HepG2 (cell line): ENCODE measurements around the gene GALR3. TPM values are rescaled to one million over a fixed set of nuclear protein-coding genes. Genes with fewer than 3 reads are reported as not detected.
A peak's percentile ranks its signal among the peaks of the same experiment; 100 is the strongest.

Source experiments
- ATAC-seq: fragments of 200-7000 bp; cut with Tn5 transposase; 3 replicates; pipeline ENCODE4 v1.9.1; 2020; ENCODE audit warnings: mild to moderate bottlenecking, moderate library complexity
- BruUV-seq: library from RNA; stranded (reverse); fragments of 400-500 nt; replicated peaks from 2 replicates; lab custom pipeline; 2021; lab: Mats Ljungman, UMichigan
- CTCF ChIA-PET: fragments of 300-600 bp; formaldehyde crosslinking; extraction: SDS; loops from one replicate; lab custom pipeline; 2021; ENCODE audit warnings: low total read pairs, inconsistent platforms, low intra/inter-chr PET ratio; lab: Yijun Ruan, JAX
- POLR2A ChIA-PET: fragments of 350-600 bp; sonication (Branson Sonifier 250); formaldehyde crosslinking; loops from one replicate; lab custom pipeline; 2020; ENCODE audit warnings: antibody characterized with exemption, inconsistent platforms; lab: Yijun Ruan, JAX
- DNase-seq: peaks from one replicate; pipeline ENCODE4 v3.0.0-alpha.2; 2015; ENCODE audit warnings: low spot score
- FAIRE-seq: peaks from 3 replicates; lab custom pipeline; 2011; peaks lifted over from hg19 to GRCh38; lab: Jason Lieb, UNC
- H2AFZ ChIP-seq: one replicate; pipeline ENCODE4 v1.6.1; 2011; ENCODE audit warnings: low read length, inconsistent platforms
- H3K27ac ChIP-seq: fragments of 300-600 bp; 3 replicates; pipeline ENCODE4 v1.8.0; 2011; ENCODE audit warnings: mixed run types, mild to moderate bottlenecking, mixed read lengths, low read length, inconsistent platforms; ENCODE audit not compliant: insufficient read depth; ENCODE audit errors: extremely low read length
- H3K27me3 ChIP-seq, 2 experiments: fragments of 200-600 bp in 1 of 2; 2 replicates in 1 of 2; 3 replicates in 1 of 2; pipeline versions ENCODE4 v1.6.0 to v1.8.0; 2011; ENCODE audit warnings: low read length in 2 of 2, mild to moderate bottlenecking in 2 of 2, moderate library complexity in 2 of 2, inconsistent platforms in 1 of 2; ENCODE audit not compliant: insufficient read depth in 2 of 2, control insufficient read depth in 1 of 2
- H3K36me3 ChIP-seq, 2 experiments: fragments of 200-600 bp in 1 of 2; replicated peaks in 1 of 2; 2 replicates in 1 of 2; 3 replicates in 1 of 2; pipeline versions ENCODE4 v1.5.1 to v1.8.0; 2011; ENCODE audit warnings: low read length in 2 of 2, inconsistent platforms in 1 of 2; ENCODE audit not compliant: insufficient read depth in 2 of 2, control insufficient read depth in 1 of 2
- H3K4me1 ChIP-seq: 2 replicates; pipeline ENCODE4 v1.5.1; 2012; ENCODE audit warnings: low read length, inconsistent platforms; ENCODE audit not compliant: insufficient read depth
- H3K4me2 ChIP-seq: 2 replicates; pipeline ENCODE4 v1.6.0; 2011; ENCODE audit warnings: low read depth, low read length, inconsistent platforms
- H3K4me3 ChIP-seq, 3 experiments: fragments of 200-600 bp in 1 of 3; sonication (generic), shearing (Covaris generic) in 1 of 3; replicated peaks in 1 of 3; 2 replicates each; pipeline ENCODE4 v1.5.1; 2011 to 2016; ENCODE audit warnings: low read length in 3 of 3, inconsistent platforms in 2 of 3, low read depth in 2 of 3, mild to moderate bottlenecking in 2 of 3, control low read depth in 1 of 3, mixed read lengths in 1 of 3; ENCODE audit not compliant: insufficient read depth in 1 of 3
- H3K79me2 ChIP-seq: one replicate; pipeline ENCODE4 v1.6.1; 2011; ENCODE audit warnings: low read length, inconsistent platforms; ENCODE audit not compliant: insufficient read depth
- H3K9ac ChIP-seq: 2 replicates; pipeline ENCODE4 v1.6.0; 2011; ENCODE audit warnings: mild to moderate bottlenecking, low read depth, low read length, inconsistent platforms; ENCODE audit not compliant: insufficient read depth
- H3K9me3 ChIP-seq: 2 replicates; pipeline ENCODE4 v1.5.1; 2012; ENCODE audit warnings: mild to moderate bottlenecking, low read length
- H4K20me1 ChIP-seq: 2 replicates; pipeline ENCODE4 v1.6.0; 2011; ENCODE audit warnings: inconsistent platforms, mild to moderate bottlenecking, low read length, moderate library complexity; ENCODE audit not compliant: insufficient read depth
- AGO1 ChIP-seq: fragments of 200-400 bp; formaldehyde crosslinking; IDR thresholded peaks from 2 replicates; pipeline ENCODE4 v1.6.1; 2017; ENCODE audit warnings: mild to moderate bottlenecking, low read depth, low read length, moderate library complexity; ENCODE audit not compliant: poor library complexity, severe bottlenecking
- BCL6 ChIP-seq: IDR thresholded peaks from 2 replicates; pipeline ENCODE4 v1.6.1; 2016; ENCODE audit warnings: missing genetic modification reagents, missing compliant biosample characterization
- HHEX ChIP-seq: IDR thresholded peaks from 2 replicates; pipeline ENCODE4 v1.6.1; 2016; ENCODE audit warnings: control low read depth
- KAT2B ChIP-seq: fragments of 150-350 bp; IDR thresholded peaks from 2 replicates; pipeline ENCODE4 v1.6.1; 2014; ENCODE audit warnings: low read depth, low read length, borderline replicate concordance
- RBM22 ChIP-seq: fragments of 200-400 bp; formaldehyde crosslinking; optimal IDR thresholded peaks from 2 replicates; pipeline ENCODE3; 2017; ENCODE audit warnings: mild to moderate bottlenecking, low read length, moderate library complexity
- RFX3 ChIP-seq: IDR thresholded peaks from 2 replicates; pipeline ENCODE4 v1.6.1; 2016; ENCODE audit warnings: missing biosample characterization, missing genetic modification reagents
- SIX1 ChIP-seq: sonication (generic); formaldehyde crosslinking; IDR thresholded peaks from 2 replicates; pipeline ENCODE4 v1.4.0; 2020; ENCODE audit warnings: missing genetic modification reagents, borderline replicate concordance
- THAP7 ChIP-seq: sonication (generic); formaldehyde crosslinking; IDR thresholded peaks from 2 replicates; pipeline ENCODE4 v1.8.1; 2023; ENCODE audit warnings: mild to moderate bottlenecking, missing genetic modification reagents
- UBTF ChIP-seq: sonication (generic); formaldehyde crosslinking; IDR thresholded peaks from 2 replicates; pipeline ENCODE4 v1.4.0; 2020; ENCODE audit warnings: mild to moderate bottlenecking, missing genetic modification reagents
- ZBTB8A ChIP-seq: sonication (generic); formaldehyde crosslinking; IDR thresholded peaks from 2 replicates; pipeline ENCODE4 v1.4.0; 2020; ENCODE audit warnings: mild to moderate bottlenecking, low read depth, missing genetic modification reagents, borderline replicate concordance
- ZFP62 ChIP-seq: sonication (generic); formaldehyde crosslinking; IDR thresholded peaks from 2 replicates; pipeline ENCODE4 v1.4.0; 2020; ENCODE audit warnings: missing genetic modification reagents
- ZNF331 ChIP-seq: sonication (generic); formaldehyde crosslinking; IDR thresholded peaks from 2 replicates; pipeline ENCODE4 v1.4.0; 2020; ENCODE audit warnings: missing genetic modification reagents
- ZNF484 ChIP-seq: sonication (generic); formaldehyde crosslinking; IDR thresholded peaks from 2 replicates; pipeline ENCODE4 v1.5.1; 2020; ENCODE audit warnings: mild to moderate bottlenecking, low read depth, missing genetic modification reagents, borderline replicate concordance
- ZNF747 ChIP-seq: sonication (generic); formaldehyde crosslinking; IDR thresholded peaks from 2 replicates; pipeline ENCODE4 v1.8.1; 2023; ENCODE audit warnings: missing genetic modification reagents, mild to moderate bottlenecking, borderline replicate concordance
- ZNF775 ChIP-seq: sonication (generic); formaldehyde crosslinking; IDR thresholded peaks from 2 replicates; pipeline ENCODE4 v1.4.0; 2020; ENCODE audit warnings: missing genetic modification reagents, mild to moderate bottlenecking, moderate library complexity, borderline replicate concordance
- ZUFSP ChIP-seq: sonication (generic); formaldehyde crosslinking; IDR thresholded peaks from 2 replicates; pipeline ENCODE4 v1.9.0; 2021; ENCODE audit warnings: missing genetic modification reagents, mild to moderate bottlenecking, borderline replicate concordance
- WGBS: methylation state at CpG from one replicate; pipeline ENCODE4 v1.1.6; 2017; ENCODE audit warnings: low lambda C conversion rate; 5-methylcytosine and 5-hydroxymethylcytosine counted together
- in situ Hi-C: cut with HindIII; loops from 2 replicates; pipeline ENCODE4 v1.10.0; 2017; ENCODE audit warnings: low pct_unique_long_range_greater_than_20kb; ENCODE audit not compliant: extremely low pct_ligation_motif_present
- intact Hi-C: fragments of 100-400 bp; cut with micrococcal nuclease; formaldehyde crosslinking; loops from one replicate; pipeline ENCODE4 v1.10.0; 2022; ENCODE audit not compliant: unreplicated experiment
- polyA plus RNA-seq, 8 experiments: library from polyadenylated mRNA; depleted of rRNA in 3 of 8; stranded (reverse) in 7 of 8; unstranded in 1 of 8; fragments of >200 nt; fragmentation: Illumina TruSeq in 4 of 8; extraction: Trizol in 4 of 8; gene quantifications; 2 replicates each; pipeline versions ENCODE4 v1.2.1 to v1.2.3, GENCODE V29; 2011 to 2016; ENCODE audit warnings: low read depth in 4 of 8, missing spikeins in 1 of 8, mixed read lengths in 1 of 8; ENCODE audit not compliant: insufficient read depth in 1 of 8
- total RNA-seq, 5 experiments: library from RNA; depleted of rRNA; stranded (reverse); fragments of >200 nt; fragmentation: Illumina TruSeq; extraction: Trizol; gene quantifications; 2 replicates each; pipeline ENCODE4 v1.2.3, GENCODE V29; 2016; ENCODE audit warnings: low read depth in 1 of 5

The GALR3 gene
- total and polyA plus RNA-seq, 2 of the 13 experiments (the other 11 are each of a cell fraction or from before 2014, with no cell fraction given): 0.13 TPM; not detected in 1

- POLR2A ChIA-PET: interaction anchor here (0.8 to 8.6 kb wide), 15 partner anchors 14 to 257 kb away, joined by 3 to 127 read pairs (median 5); partner anchors contain the start of genes ANKRD54, GGA1, NOL12 and PDXP
- intact Hi-C loops: loop anchor here (2.0 to 10.0 kb wide), 3 partner anchors 20 to 148 kb away; partner anchors contain the start of gene PDXP
- peak; percentile 54 for DNase-seq
- peak; percentile 21 for FAIRE-seq
- peak; percentile 58 for ATAC-seq
- WGBS: under 1% methylated on average over 27 of the region's 63 CpGs
- BruUV-seq: no TSS peak
- peaks cover 20% of the 10 kb centered on the region for H3K79me2 ChIP-seq
- peak overlapping the region; percentile 77 for H3K27ac ChIP-seq
- H3K4me1 ChIP-seq: peaks cover 25% of the 10 kb centered on the region
- in situ Hi-C loops: no loop called here
- H4K20me1 ChIP-seq: peaks cover 23% of the 10 kb centered on the region; the same call in 1 of the 2 replicates
- H3K9me3 ChIP-seq: no peaks in the 10 kb centered on the region
- peak overlapping the region; percentile 97 for H3K4me2 ChIP-seq
- no peak overlapping the region for H2AFZ ChIP-seq
- CTCF ChIA-PET: no interaction called here
- peak overlapping the region; percentile 88 for H3K9ac ChIP-seq
- H3K36me3 ChIP-seq: no peaks in the 10 kb centered on the region
- H3K4me3 ChIP-seq: peak overlapping the region; percentile 78 to 95 (median 93)
- no peaks in the 10 kb centered on the region; a peak in 1 of 5 replicates for H3K27me3 ChIP-seq
- no peak for TF ChIP-seq RBM22
- TF ChIP-seq KAT2B: peak; percentile 49; the same call in 1 of the 2 replicates
- TF ChIP-seq UBTF (CRISPR knock-in tag): peak; percentile 58; the same call in 1 of the 2 replicates
- peak; percentile 72 for TF ChIP-seq AGO1
- no peak for TF ChIP-seq ZBTB8A (CRISPR knock-in tag)
- 0 out of 2 replicates have a peak, but pooled peaks have one; percentile 4 for TF ChIP-seq THAP7 (CRISPR knock-in tag)
- TF ChIP-seq HHEX (CRISPR knock-in tag): no peak
- no peak for TF ChIP-seq RFX3 (CRISPR knock-in tag)
- TF ChIP-seq ZUFSP: no peak
- TF ChIP-seq ZNF775: no peak
- peak; percentile 14; the same call in 1 of the 2 replicates for TF ChIP-seq BCL6
- no peak for TF ChIP-seq ZNF747 (CRISPR knock-in tag)
- no peak for TF ChIP-seq SIX1
- TF ChIP-seq ZNF484 (CRISPR knock-in tag): no peak
- TF ChIP-seq ZFP62 (CRISPR knock-in tag): no peak
- TF ChIP-seq ZNF331 (CRISPR knock-in tag): no peak
These were observed 20.6 kb upstream of the GALR3 start for GRCh38 chr22:37802310-37803194.
